VCaP (cell line): Measurements from ENCODE around the gene FAAH2.
"Not testable (repeated sequence)": the region's sequence is repeated elsewhere in the genome, so short reads cannot be mapped to it uniquely, and the experiment has no call there.

Source experiments
- H3K27ac ChIP-seq: fragments of 450-650 bp; 2 replicates; pipeline ENCODE4 v1.5.1; 2017
- TF ChIP-seq, protein P1 (sequence below): fragments of 450-650 bp; conservative IDR thresholded peaks from 2 replicates; pipeline ENCODE4 v1.5.1; 2017; ENCODE audit warnings: mild to moderate bottlenecking, moderate library complexity

The FAAH2 gene

DNA sequence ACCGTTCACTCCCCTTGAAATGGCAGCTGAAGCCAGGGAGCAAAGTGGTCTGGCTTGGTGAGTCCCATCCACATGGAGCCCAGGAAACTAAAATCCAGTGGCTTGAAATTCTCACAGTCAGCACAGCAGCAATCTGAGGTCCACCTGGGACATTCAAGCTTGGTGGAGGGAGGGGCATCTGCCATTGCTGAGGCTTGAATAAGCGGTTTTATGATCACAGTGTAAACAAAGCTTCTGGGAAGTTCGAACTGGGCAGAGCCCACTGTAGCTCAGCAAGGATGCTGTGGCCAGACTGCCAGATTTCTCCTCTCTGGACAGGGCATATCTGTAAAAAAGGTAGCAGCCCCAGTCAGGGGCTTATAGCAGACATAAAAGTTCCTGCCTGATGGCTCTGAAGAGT is 15.5 kb upstream of the FAAH2 start:
- TF ChIP-seq, protein P1, sequence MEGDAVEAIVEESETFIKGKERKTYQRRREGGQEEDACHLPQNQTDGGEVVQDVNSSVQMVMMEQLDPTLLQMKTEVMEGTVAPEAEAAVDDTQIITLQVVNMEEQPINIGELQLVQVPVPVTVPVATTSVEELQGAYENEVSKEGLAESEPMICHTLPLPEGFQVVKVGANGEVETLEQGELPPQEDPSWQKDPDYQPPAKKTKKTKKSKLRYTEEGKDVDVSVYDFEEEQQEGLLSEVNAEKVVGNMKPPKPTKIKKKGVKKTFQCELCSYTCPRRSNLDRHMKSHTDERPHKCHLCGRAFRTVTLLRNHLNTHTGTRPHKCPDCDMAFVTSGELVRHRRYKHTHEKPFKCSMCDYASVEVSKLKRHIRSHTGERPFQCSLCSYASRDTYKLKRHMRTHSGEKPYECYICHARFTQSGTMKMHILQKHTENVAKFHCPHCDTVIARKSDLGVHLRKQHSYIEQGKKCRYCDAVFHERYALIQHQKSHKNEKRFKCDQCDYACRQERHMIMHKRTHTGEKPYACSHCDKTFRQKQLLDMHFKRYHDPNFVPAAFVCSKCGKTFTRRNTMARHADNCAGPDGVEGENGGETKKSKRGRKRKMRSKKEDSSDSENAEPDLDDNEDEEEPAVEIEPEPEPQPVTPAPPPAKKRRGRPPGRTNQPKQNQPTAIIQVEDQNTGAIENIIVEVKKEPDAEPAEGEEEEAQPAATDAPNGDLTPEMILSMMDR = no peak
- H3K27ac ChIP-seq = no peak overlapping the region

DNA sequence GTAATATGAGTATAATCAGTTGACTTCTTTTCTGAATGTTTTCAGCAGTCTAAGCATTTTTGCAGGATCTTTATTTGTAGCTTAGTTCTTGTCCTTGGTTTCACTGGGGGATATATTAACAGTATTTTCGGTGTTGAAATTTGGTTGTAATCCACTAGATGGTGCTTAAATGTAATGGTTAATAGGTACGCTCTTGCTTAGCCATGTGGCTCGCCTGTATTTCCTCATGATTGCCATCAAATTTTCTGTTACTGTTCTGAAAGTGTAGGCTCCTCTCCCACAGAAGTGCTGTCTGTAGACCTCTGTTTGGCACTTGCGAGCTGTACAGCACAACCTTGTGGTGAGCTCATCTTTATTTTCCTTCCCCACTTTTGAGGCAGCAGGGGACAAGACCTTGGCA is 3.9 kb upstream of the FAAH2 start:
- TF ChIP-seq, protein P1 = peak; percentile 57
- no peak overlapping the region for H3K27ac ChIP-seq

DNA sequence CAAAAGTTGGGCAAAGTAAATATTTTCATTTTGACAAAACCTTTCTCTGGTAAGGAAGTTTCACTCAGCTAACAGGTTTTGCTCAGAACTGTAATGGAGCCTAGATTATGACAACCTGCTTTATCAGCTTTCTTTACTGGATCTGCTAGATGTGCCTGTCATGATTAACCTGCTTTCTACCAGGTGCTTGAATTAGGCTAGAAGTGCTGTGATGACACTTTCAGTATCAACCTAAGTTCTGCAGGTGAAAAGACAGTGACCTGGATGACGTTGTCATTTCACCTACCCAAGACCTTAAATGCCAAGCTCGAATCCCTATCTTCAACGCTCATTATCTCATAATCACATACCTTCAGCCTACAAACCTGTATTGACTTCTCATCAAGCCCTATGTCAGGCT is 1.5 kb upstream of the FAAH2 start:
- H3K27ac ChIP-seq = no peak overlapping the region; the same call in 1 of the 2 replicates
- TF ChIP-seq, protein P1 = no peak

DNA sequence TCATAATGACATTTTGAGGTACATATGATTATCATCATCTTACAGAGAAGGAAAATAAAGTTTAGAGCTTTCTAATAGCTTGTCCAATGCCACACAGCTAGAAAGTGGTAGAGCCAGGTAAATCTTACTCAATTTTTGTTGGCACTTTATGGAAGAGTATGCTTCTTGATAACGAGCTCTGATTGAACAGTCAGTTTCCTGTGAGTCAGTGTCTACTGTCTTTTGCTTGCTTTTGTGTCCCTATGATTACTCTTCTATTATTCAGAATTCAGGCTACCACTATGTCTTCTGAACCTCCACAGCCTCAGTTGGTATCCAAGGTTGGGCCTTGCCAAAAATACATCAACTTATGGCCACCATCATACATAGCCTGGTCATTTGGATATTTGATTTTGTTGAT is 2.6 kb downstream of the FAAH2 start:
- TF ChIP-seq, protein P1 = no peak

DNA sequence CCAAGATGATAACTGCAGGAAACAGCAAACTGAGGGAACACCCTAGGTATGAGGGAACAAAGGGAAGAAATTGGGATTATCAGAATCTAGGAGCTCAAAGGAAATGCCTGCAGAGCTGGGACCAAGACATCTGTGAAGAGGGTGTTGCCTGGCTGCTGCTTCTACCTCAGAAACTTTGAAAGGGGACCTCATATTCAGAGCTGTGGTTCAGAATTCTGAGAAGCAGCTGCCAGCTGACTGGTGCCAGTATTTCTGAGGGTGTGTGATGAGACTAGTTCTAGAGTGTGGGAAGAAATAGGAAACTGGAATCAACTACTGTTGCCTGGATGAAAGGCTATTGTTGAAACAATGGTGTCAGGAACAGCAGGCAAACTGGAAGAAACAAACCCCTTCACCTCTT is 8.5 kb downstream of the FAAH2 start:
- TF ChIP-seq, protein P1 = no peak
- H3K27ac ChIP-seq = peak overlapping the region; percentile 27; the same call in 1 of the 2 replicates

More for the DNA sequence above, 2.6 kb downstream of the FAAH2 start:
- H3K27ac ChIP-seq = no peak overlapping the region

DNA sequence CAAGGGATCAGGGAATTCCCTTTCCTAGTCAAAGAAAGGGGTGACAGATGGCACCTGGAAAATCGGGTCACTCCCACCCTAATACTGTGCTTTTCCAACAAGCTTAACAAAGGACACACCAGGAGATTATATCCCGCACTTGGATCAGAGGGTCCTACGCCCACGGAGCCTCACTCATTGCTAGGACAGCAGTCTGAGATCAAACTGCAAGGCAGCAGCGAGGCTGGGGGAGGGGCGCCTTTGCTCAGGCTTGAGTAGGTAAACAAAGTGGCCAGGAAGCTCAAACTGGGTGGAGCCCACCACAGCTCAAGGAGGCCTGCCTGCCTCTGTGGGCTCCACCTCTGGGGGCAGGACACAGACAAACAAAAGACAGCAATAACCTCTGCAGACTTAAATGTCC is 9.2 kb downstream of the FAAH2 start:
- H3K27ac ChIP-seq = not testable (repeated sequence)

DNA sequence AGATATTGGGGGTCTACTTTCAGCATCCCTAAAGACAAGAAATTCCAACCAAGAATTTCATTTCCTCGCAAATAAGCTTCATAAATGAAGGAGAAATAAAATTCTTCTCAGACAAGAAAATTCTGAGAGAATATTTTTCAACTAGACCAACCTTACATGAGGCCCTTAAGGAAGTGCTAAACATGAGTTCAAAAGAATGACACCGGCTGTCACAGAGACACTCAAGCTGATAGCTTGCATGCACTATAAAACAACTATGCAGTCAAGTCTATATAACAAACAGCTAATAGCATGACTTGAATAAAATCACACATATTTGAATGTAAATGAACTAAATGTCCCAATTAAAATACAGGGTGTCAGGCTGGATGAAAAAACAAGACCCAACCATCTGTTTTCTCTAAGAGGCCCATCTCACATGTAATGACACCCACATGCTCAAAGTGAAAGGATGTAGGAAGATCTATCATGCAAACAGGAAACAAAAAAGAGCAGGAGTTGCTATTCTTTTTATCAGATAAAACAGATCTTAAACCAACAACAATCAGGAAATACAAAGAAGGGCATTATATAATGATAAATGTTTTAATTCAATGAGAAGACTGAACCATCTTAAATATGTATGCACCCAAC is 27.2 kb downstream of the FAAH2 start:
- TF ChIP-seq, protein P1 = no peak
- H3K27ac ChIP-seq = no peak overlapping the region

DNA sequence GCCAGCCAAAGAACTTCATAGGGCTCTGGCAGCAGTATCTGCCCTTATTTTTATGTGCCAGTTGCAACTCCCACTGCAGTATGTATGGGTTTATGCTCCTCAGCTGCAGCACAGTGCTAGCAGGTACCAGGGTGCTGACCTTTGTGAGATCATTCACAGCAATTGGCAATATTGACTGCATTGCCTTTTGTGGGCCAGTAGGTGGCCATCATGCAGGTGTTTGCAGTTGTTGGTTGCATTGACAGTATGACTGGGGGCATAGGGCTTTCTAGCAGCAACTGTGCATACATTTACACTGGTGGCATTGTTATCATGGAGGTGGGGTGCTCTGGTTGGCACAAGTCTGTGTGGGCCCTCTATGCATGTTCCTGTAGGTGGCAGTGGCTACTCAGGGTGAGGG is 42.5 kb downstream of the FAAH2 start:
- TF ChIP-seq, protein P1 = no peak
- no peak overlapping the region for H3K27ac ChIP-seq

DNA sequence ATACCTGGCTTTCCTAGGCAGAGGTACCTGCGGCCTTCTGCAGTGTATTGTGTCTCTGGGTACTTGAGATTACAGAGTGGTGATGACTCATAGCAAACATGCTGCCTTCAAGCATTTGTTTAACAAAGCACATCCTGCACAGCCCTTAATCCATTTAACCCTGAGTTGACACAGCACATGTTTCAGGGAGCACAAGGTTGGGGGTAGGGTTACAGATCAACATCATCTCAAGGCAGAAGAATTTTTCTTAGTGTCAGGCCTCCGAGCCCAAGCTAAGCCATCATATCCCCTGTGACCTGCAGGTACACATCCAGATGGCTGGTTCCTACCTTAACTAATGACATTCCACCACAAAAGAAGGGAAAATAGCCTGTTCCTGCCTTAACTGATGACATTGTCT is 49.3 kb downstream of the FAAH2 start:
- not testable (repeated sequence) for H3K27ac ChIP-seq
